ENCODE results near the gene POFUT2. TPM values are rescaled to one million over a fixed set of nuclear protein-coding genes. Genes with fewer than 3 reads are reported as not detected.

Gene POFUT2
- total and polyA plus RNA-seq, 12 donors = 13.1 to 68.9 (median 32.9) TPM

DNA sequence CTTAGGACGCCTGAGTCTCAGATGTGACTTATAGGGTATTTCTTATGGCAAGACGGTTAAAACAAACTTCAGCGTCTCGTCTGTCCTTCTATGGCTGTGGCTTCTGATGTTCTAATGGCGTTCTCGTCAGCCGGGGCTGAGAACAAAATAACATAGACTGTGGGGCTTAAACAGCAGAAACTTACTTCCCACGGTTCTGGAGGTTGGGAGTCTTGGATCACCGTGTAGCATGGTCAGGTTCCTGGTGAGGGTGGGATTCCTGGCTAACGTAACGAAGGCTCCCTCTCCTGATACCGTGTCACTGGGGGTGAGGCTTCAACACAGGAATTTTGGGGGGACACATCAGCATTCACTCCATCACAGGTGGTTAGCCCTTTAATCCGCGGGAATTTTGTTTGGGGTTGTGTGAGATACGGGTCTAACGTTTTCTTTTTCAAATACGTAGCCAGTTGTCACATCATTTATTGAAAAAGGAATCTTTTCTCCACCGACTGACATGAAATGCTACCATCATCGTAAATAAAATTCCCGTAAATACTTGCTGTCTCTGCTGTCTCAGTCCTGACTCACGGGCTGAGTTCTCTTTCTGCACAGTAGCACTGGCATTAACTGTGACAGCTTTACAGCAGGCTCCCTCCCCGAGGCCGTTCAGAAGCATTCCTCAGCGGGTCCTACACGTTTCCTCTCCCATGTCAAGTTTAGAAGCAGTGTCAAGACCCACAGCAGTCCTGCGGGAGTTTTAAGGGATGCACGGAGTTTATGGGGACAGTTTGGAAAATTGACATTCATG, 8.1 kb upstream of the POFUT2 start:
- Histone ChIP-seq H3K4me1 (replicated peaks in 1 of 2) (peaks cover 38 to 56% of the 10 kb centered on the region in 2 donors), H3K9me3 (replicated peaks in 1 of 3) (no peaks in the 10 kb centered on the region), H3K27me3 (no peaks in the 10 kb centered on the region), H3K36me3 (replicated peaks in 1 of 2) (no peaks in the 10 kb centered on the region), H3K4me3 (no peak overlapping the region), H3K27ac (peak overlapping the region; percentile 94 to 99 (median 95))
- WGBS, 4 donors = 54 to 72% (median 58%) methylated on average over 24 to 27 of the region's 27 CpGs
- TF ChIP-seq, protein P1, sequence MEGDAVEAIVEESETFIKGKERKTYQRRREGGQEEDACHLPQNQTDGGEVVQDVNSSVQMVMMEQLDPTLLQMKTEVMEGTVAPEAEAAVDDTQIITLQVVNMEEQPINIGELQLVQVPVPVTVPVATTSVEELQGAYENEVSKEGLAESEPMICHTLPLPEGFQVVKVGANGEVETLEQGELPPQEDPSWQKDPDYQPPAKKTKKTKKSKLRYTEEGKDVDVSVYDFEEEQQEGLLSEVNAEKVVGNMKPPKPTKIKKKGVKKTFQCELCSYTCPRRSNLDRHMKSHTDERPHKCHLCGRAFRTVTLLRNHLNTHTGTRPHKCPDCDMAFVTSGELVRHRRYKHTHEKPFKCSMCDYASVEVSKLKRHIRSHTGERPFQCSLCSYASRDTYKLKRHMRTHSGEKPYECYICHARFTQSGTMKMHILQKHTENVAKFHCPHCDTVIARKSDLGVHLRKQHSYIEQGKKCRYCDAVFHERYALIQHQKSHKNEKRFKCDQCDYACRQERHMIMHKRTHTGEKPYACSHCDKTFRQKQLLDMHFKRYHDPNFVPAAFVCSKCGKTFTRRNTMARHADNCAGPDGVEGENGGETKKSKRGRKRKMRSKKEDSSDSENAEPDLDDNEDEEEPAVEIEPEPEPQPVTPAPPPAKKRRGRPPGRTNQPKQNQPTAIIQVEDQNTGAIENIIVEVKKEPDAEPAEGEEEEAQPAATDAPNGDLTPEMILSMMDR (IDR thresholded peaks at IDR 0.05) = no peak
- TF ChIP-seq POLR2A (IDR thresholded peaks at IDR 0.05) = peak in 1 of 2 donors; percentile 22
- intact Hi-C loops (cut with DNase I) = loop anchor here in 1 of 2 donors (10.0 kb wide), 1 partner anchor 109 kb away; the partner anchor contains the start of gene COL18A1
- peak; percentile 47 to 77 (median 67) for DNase-seq

DNA sequence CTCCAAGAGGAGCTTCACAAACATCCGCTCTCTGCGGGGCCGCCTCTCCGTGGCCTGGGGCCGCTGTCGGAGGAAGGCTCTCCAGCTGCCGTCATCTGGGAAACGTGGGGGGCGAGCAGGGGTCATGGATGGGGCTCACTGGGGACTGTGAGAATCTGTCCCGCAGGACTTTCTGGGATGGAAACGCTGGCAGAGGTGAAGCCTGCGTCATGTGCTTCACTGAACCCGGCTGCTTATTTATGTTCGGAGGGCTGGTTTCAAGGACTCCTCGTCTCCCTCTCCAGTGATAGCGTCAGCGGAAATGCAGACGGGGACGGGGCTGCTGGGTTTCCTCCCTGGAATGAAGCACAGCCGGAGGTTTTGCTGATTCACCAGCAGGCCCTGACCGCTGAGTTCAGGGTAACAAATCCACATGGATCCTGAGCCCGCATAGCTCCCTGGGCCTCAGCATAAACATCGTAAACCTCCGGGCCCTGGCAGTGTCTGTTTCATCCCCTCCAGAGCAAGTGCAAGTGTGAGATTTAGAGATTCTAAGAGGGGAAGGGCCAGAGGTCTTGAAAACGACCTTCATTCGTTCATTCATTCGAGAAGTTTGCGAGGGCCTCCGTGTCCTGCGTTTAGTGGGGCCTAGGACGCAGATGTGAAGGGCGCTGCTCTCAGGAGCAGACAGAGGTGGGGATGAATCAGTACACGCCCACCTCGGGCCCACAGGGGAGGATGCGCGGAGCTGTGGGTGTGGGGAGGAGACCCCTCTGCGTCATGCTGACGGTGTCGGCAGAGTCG, 7.0 kb upstream of the POFUT2 start:
- Histone ChIP-seq H3K36me3 (replicated peaks in 1 of 2) (no peaks in the 10 kb centered on the region), H3K4me3 (no peak overlapping the region), H3K27me3 (no peaks in the 10 kb centered on the region), H3K9me3 (replicated peaks in 1 of 3) (no peaks in the 10 kb centered on the region), H3K4me1 (replicated peaks in 1 of 2) (peaks cover 38 to 56% of the 10 kb centered on the region in 2 donors), H3K27ac (peak overlapping the region; percentile 94 to 99 (median 95))
- WGBS, 4 donors = 24 to 33% (median 27%) methylated on average over 37 to 40 of the region's 40 CpGs
- peak; percentile 92 to 98 (median 97) for DNase-seq
- TF ChIP-seq, protein P1 (IDR thresholded peaks at IDR 0.05) = peak in 2 of 6 experiments; percentile 16
- peak; percentile 21 to 79 for TF ChIP-seq POLR2A (IDR thresholded peaks at IDR 0.05)
- intact Hi-C loops (cut with DNase I) = loop anchor here (5.0 to 10.0 kb wide), 3 partner anchors 110 to 152 kb away; partner anchors contain the start of gene COL18A1 (in 1 of the 2)

DNA sequence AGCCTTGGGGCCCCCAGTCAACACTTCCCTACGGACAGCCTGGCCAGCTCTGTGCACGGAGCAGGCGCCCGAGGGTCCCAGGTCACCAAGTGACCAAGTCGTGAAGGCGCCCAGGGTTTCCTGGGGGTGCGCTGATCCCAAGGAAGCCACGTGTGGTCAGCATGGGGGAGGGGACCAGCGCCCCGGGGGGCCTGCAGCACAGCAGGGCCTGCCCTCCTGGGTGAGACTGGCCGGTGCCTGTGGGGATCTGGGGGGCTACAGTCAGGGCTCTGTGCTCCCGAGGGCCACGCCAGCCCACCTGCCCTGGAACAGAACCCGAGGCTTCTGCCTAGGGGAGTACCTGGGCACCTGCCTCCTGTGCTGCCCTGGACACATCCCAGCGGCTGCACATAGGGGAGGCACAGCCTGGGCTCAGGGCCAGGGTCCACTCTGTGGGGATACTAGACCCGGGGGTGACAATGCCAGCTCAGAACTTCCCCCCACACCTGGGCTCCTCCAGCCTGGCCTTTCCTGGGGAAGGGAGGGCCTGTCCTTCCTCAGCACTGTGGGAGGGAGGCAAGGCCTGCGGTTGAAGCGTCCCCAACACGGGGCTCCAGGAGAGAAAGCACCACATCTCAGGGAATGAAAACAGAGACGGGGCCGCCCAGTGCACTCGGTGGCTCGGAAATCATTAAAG, 6.2 kb upstream of the POFUT2 start:
- intact Hi-C loops (cut with DNase I) = loop anchor here (2.0 to 10.0 kb wide), 4 partner anchors 111 to 152 kb away; partner anchors contain the start of gene COL18A1 (in 1 of the 2)
- Histone ChIP-seq H3K4me1 (replicated peaks in 1 of 2) (peaks cover 39 to 60% of the 10 kb centered on the region in 2 donors), H3K4me3 (peak overlapping the region in 1 of 4 donors; percentile 17), H3K27ac (peak overlapping the region; percentile 60 to 99 (median 95)), H3K27me3 (no peaks in the 10 kb centered on the region), H3K36me3 (replicated peaks in 1 of 2) (no peaks in the 10 kb centered on the region), H3K9me3 (replicated peaks in 1 of 3) (no peaks in the 10 kb centered on the region)
- peak in 4 of 7 donors; percentile 48 to 70 (median 54) for DNase-seq
- TF ChIP-seq, protein P1 (IDR thresholded peaks at IDR 0.05) = no peak
- TF ChIP-seq POLR2A (IDR thresholded peaks at IDR 0.05) = no peak
- WGBS, 4 donors = 29 to 51% (median 45%) methylated on average over 7 to 23 of the region's 23 CpGs

Measured in adrenal gland (tissue), 12 donors.